IMR-90 (cell line): ENCODE data around the gene DENND1A. TPM values are rescaled to one million over a fixed set of nuclear protein-coding genes. Genes with fewer than 3 reads are reported as not detected.

ENCODE experiments used
- ATAC-seq: fragments of 200-7000 bp; cut with Tn5 transposase; 2 replicates; pipeline ENCODE4 v1.9.1; 2020; ENCODE audit warnings: low read depth, mild to moderate bottlenecking, moderate library complexity
- BruUV-seq: library from RNA; stranded (reverse); fragments of 400-500 nt; replicated peaks from 2 replicates; lab custom pipeline; 2021; lab: Mats Ljungman, UMichigan
- CTCF ChIA-PET: fragments of 300-600 bp; formaldehyde crosslinking; extraction: SDS; loops from one replicate; lab custom pipeline; 2021; ENCODE audit warnings: antibody characterized with exemption; lab: Yijun Ruan, JAX
- POLR2A ChIA-PET: fragments of 300-600 bp; sonication (Branson Sonifier 250); formaldehyde crosslinking; loops from one replicate; lab custom pipeline; 2022; ENCODE audit warnings: antibody characterized with exemption; ENCODE audit not compliant: unreplicated experiment; lab: Charles Lee
- DNase-seq: peaks from one replicate; pipeline ENCODE4 v3.0.0; 2013
- H2AFZ ChIP-seq: replicated peaks from 2 replicates; pipeline ENCODE3; 2013; ENCODE audit warnings: low read length, mild to moderate bottlenecking; ENCODE audit not compliant: poor library complexity
- H2AK5ac ChIP-seq: 2 replicates; pipeline ENCODE4 v1.6.1; 2013; ENCODE audit warnings: low read depth, low read length, inconsistent platforms
- H2AK9ac ChIP-seq: replicated peaks from 2 replicates; pipeline ENCODE3; 2013; ENCODE audit warnings: mild to moderate bottlenecking, low read depth, low read length, moderate library complexity; ENCODE audit not compliant: poor library complexity
- H2BK120ac ChIP-seq: 2 replicates; pipeline ENCODE4 v1.6.1; 2013; ENCODE audit warnings: low read depth, low read length, inconsistent platforms
- H2BK15ac ChIP-seq: 3 replicates; pipeline ENCODE4 v1.6.1; 2013; ENCODE audit warnings: low read depth, low read length, inconsistent platforms
- H2BK20ac ChIP-seq: 2 replicates; pipeline ENCODE4 v1.6.1; 2013; ENCODE audit warnings: low read depth, mild to moderate bottlenecking, inconsistent platforms, low read length, moderate library complexity
- H2BK5ac ChIP-seq: 2 replicates; pipeline ENCODE4 v1.6.1; 2013; ENCODE audit warnings: mild to moderate bottlenecking, low read depth, low read length, inconsistent platforms; ENCODE audit not compliant: poor library complexity, severe bottlenecking
- H3K14ac ChIP-seq: replicated peaks from 2 replicates; pipeline ENCODE4 v1.6.1; 2013; ENCODE audit warnings: low read depth, low read length, inconsistent platforms
- H3K18ac ChIP-seq: 2 replicates; pipeline ENCODE4 v1.6.1; 2013; ENCODE audit warnings: low read depth, low read length, control low read depth
- H3K23ac ChIP-seq: 2 replicates; pipeline ENCODE4 v1.6.1; 2013; ENCODE audit warnings: low read depth, low read length, inconsistent platforms
- H3K27ac ChIP-seq: 2 replicates; pipeline ENCODE4 v1.5.1; 2013; ENCODE audit warnings: mild to moderate bottlenecking, control low read depth, low read length; ENCODE audit not compliant: insufficient read depth
- H3K27me3 ChIP-seq: 2 replicates; pipeline ENCODE4 v1.6.1; 2013; ENCODE audit warnings: low read length; ENCODE audit not compliant: control insufficient read depth, insufficient read depth
- H3K36me3 ChIP-seq: 2 replicates; pipeline ENCODE4 v1.6.1; 2013; ENCODE audit warnings: low read length, mixed read lengths; ENCODE audit not compliant: control insufficient read depth, insufficient read depth
- H3K4ac ChIP-seq: 2 replicates; pipeline ENCODE4 v1.6.1; 2013; ENCODE audit warnings: low read depth, low read length, inconsistent platforms
- H3K4me1 ChIP-seq: 2 replicates; pipeline ENCODE4 v1.6.1; 2013; ENCODE audit warnings: low read length, mixed read lengths; ENCODE audit not compliant: control insufficient read depth, insufficient read depth
- H3K4me2 ChIP-seq: 2 replicates; pipeline ENCODE4 v1.6.1; 2013; ENCODE audit warnings: low read depth, mild to moderate bottlenecking, control low read depth, low read length, moderate library complexity
- H3K4me3 ChIP-seq: 2 replicates; pipeline ENCODE4 v1.5.1; 2013; ENCODE audit warnings: low read depth, mild to moderate bottlenecking, control low read depth, low read length, moderate library complexity; ENCODE audit not compliant: insufficient read depth
- H3K56ac ChIP-seq: 2 replicates; pipeline ENCODE4 v1.6.1; 2013; ENCODE audit warnings: low read length, inconsistent platforms; ENCODE audit not compliant: insufficient read depth; ENCODE audit errors: extremely low read depth
- H3K79me1 ChIP-seq, 2 experiments: 2 replicates each; pipeline ENCODE4 v1.6.1; 2013; ENCODE audit warnings: low read length in 2 of 2, inconsistent platforms in 1 of 2, low read depth in 1 of 2
- H3K9ac ChIP-seq: 2 replicates; pipeline ENCODE4 v1.6.1; 2013; ENCODE audit warnings: low read depth, low read length, control low read depth
- H3K9me1 ChIP-seq: 2 replicates; pipeline ENCODE4 v1.6.1; 2013; ENCODE audit warnings: low read length, inconsistent platforms; ENCODE audit not compliant: insufficient read depth
- H3K9me3 ChIP-seq: 2 replicates; pipeline ENCODE4 v1.6.1; 2013; ENCODE audit warnings: low read length; ENCODE audit not compliant: control insufficient read depth, insufficient read depth
- H4K20me1 ChIP-seq: 2 replicates; pipeline ENCODE4 v1.6.1; 2013; ENCODE audit warnings: low read length, inconsistent platforms; ENCODE audit not compliant: insufficient read depth
- H4K5ac ChIP-seq: 2 replicates; pipeline ENCODE4 v1.6.1; 2013; ENCODE audit warnings: mild to moderate bottlenecking, low read depth, low read length, control low read depth
- H4K8ac ChIP-seq, 2 experiments: 2 replicates each; pipeline ENCODE4 v1.6.1; 2013; ENCODE audit warnings: low read depth in 2 of 2, low read length in 2 of 2, control low read depth in 1 of 2, inconsistent platforms in 1 of 2
- H4K91ac ChIP-seq: 2 replicates; pipeline ENCODE4 v1.6.1; 2013; ENCODE audit warnings: low read depth, low read length, inconsistent platforms; ENCODE audit not compliant: insufficient read depth
- CHD1 ChIP-seq: IDR thresholded peaks from 2 replicates; pipeline ENCODE4 v1.6.1; 2012; ENCODE audit warnings: low read depth, low read length, improper control_type of control experiment
- FOS ChIP-seq: fragments of 150-350 bp; IDR thresholded peaks from 2 replicates; pipeline ENCODE4 v1.6.1; 2016; ENCODE audit warnings: low read depth, low read length
- MAFK ChIP-seq: IDR thresholded peaks from 2 replicates; pipeline ENCODE4 v1.6.1; 2012; ENCODE audit warnings: low read depth, low read length, improper control_type of control experiment
- MAZ ChIP-seq: IDR thresholded peaks from 2 replicates; pipeline ENCODE4 v1.6.1; 2012; ENCODE audit warnings: low read depth, mild to moderate bottlenecking, low read length, improper control_type of control experiment, moderate library complexity, borderline replicate concordance
- MXI1 ChIP-seq: IDR thresholded peaks from 2 replicates; pipeline ENCODE4 v1.6.1; 2012; ENCODE audit warnings: low read depth, mild to moderate bottlenecking, low read length, moderate library complexity, borderline replicate concordance
- NFE2L2 ChIP-seq: fragments of 150-350 bp; IDR thresholded peaks from 2 replicates; pipeline ENCODE4 v1.6.1; 2016; ENCODE audit warnings: low read depth, mild to moderate bottlenecking, low read length
- RAD21 ChIP-seq: IDR thresholded peaks from 2 replicates; pipeline ENCODE4 v1.6.1; 2012; ENCODE audit warnings: low read length, improper control_type of control experiment
- RCOR1 ChIP-seq: IDR thresholded peaks from 2 replicates; pipeline ENCODE4 v1.6.1; 2012; ENCODE audit warnings: mild to moderate bottlenecking, low read length, improper control_type of control experiment; ENCODE audit not compliant: insufficient replicate concordance
- SMC3 ChIP-seq: fragments of 150-350 bp; IDR thresholded peaks from 2 replicates; pipeline ENCODE4 v1.6.1; 2016; ENCODE audit warnings: low read depth, mild to moderate bottlenecking, antibody characterized with exemption, low read length, moderate library complexity
- WGBS, 2 experiments: methylation state at CpG; one replicate each; pipeline versions ENCODE4 v1.1.5 to v1.1.7; 2013; ENCODE audit warnings: missing lambda C conversion rate in 2 of 2; ENCODE audit not compliant: insufficient read length in 1 of 2; ENCODE audit errors: extremely low coverage in 2 of 2; 5-methylcytosine and 5-hydroxymethylcytosine counted together
- dilution Hi-C: fragments of 300-500 bp; cut with HindIII; formaldehyde crosslinking; loops from one replicate; pipeline ENCODE4 v1.14.3; 2018; ENCODE audit warnings: low sequenced_read_pairs; ENCODE audit not compliant: unreplicated experiment
- in situ Hi-C: fragments of 300-500 bp; cut with MboI; formaldehyde crosslinking; loops from 3 replicates; pipeline ENCODE4 v1.14.3; 2019; ENCODE audit warnings: low sequenced_read_pairs, inconsistent platforms, mixed read lengths
- intact Hi-C: fragments of 100-400 bp; cut with micrococcal nuclease; formaldehyde crosslinking; loops from 2 replicates; pipeline ENCODE4 v1.10.0; 2022
- polyA plus RNA-seq, 3 experiments: library from polyadenylated mRNA; depleted of rRNA; stranded (reverse); fragments of >200 nt; gene quantifications; 2 replicates each; pipeline ENCODE4 v1.2.3, GENCODE V29; 2012; ENCODE audit warnings: low replicate concordance in 1 of 3
- total RNA-seq: library from RNA; depleted of rRNA; stranded (reverse); fragments of >200 nt; gene quantifications from 2 replicates; pipeline ENCODE4 v1.2.3, GENCODE V29; 2012
- TF ChIP-seq, protein P1 (sequence below): fragments of 150-350 bp; IDR thresholded peaks from 2 replicates; pipeline ENCODE4 v1.6.1; 2016; ENCODE audit warnings: low read depth, mild to moderate bottlenecking, low read length, moderate library complexity, borderline replicate concordance
- TF ChIP-seq, protein P2 (sequence below): conservative IDR thresholded peaks from 2 replicates; pipeline ENCODE4 v1.5.1; 2012; ENCODE audit warnings: mild to moderate bottlenecking, low read depth, low read length, improper control_type of control experiment

DENND1A gene
- total and polyA plus RNA-seq, 2 of the 4 experiments (the other 2 are of a cell fraction): 21.4 to 27.6 TPM

DNA sequence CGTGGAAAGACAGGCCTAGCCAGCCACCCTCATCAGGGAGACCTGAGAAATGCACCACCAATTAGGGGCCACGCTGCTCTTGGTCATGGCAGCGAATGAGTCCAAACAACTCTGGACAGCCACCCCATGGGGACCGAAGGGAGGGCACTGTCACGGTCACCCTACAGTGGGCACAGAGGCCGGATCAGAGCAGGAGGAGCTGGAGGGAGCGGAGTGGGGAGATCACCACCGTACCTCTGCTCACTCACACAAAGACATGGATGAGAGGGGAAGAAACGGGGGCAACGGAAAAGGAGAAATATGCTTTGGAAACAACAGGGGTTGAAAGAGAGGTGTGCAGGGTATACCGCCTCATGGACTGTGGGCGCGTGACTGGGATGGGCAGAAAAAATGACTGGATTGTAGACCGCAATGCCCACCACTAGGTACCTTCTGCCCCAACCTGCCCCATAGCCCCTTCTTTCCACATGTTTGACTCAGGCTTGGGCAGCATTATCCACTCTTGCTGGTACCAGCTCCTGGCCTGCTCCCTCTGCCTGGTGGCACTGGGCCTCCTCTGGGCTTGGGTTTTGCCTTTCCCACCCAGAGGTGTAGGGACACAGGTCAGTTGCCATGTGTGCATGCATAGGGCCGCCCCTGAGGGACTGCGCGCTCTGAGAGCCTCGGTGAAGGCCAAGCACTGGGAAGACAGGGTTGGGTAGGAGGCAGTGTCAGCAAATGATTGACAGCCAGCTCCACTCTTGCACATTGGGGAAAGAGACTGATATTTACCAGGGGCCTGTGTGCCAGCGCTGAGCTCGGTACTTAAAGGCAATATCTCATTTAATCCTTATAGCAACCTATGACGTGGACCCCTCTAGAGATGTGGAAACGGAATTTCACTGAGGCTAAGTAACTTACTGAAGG lies 497.3 kb downstream of the DENND1A start (continued):
- TF ChIP-seq, protein P1, sequence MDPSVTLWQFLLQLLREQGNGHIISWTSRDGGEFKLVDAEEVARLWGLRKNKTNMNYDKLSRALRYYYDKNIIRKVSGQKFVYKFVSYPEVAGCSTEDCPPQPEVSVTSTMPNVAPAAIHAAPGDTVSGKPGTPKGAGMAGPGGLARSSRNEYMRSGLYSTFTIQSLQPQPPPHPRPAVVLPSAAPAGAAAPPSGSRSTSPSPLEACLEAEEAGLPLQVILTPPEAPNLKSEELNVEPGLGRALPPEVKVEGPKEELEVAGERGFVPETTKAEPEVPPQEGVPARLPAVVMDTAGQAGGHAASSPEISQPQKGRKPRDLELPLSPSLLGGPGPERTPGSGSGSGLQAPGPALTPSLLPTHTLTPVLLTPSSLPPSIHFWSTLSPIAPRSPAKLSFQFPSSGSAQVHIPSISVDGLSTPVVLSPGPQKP: no peak

DNA sequence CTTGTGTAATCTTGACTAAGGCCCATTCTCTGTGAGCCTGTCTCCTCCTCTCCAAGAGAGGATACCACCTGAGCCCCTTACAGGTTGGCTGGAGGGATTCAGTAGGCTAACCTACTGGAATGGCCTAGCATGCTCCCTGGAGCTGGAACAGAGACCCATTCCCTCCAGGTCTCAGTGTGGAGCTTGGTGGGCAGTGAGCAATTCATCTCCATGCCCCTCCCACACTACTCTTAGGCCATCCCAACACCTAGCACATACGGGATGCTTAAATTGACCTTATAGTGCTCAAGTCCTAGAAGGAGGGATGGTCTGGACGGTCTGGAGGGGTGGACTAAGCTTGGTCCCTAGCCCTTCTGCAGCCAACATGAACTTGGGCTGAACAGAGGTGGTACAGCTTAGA lies 498.3 kb downstream of the DENND1A start:
- Histone ChIP-seq H2BK20ac (no peak overlapping the region), H2BK15ac (no peak overlapping the region), H2AK5ac (no peak overlapping the region), H4K91ac (no peak overlapping the region), H3K79me1 (no peaks in the 10 kb centered on the region), H4K8ac (no peak overlapping the region), H3K14ac (no peak overlapping the region), H2BK5ac (no peak overlapping the region), H3K27me3 (no peaks in the 10 kb centered on the region), H3K56ac (no peak overlapping the region), H3K18ac (no peak overlapping the region), H4K5ac (no peak overlapping the region), H2BK120ac (no peak overlapping the region), H3K9me1 (peaks cover 4% of the 10 kb centered on the region), H2AFZ (no peak overlapping the region), H3K9me3 (no peaks in the 10 kb centered on the region; the same call in 1 of the 2 replicates), H2AK9ac (no peak overlapping the region), H3K27ac (no peak overlapping the region), H3K4me2 (no peak overlapping the region), H3K4ac (no peak overlapping the region), H3K4me1 (no peaks in the 10 kb centered on the region), H3K4me3 (no peak overlapping the region), H3K36me3 (peaks cover 2% of the 10 kb centered on the region; the same call in 1 of the 2 replicates), H4K20me1 (no peaks in the 10 kb centered on the region), H3K9ac (no peak overlapping the region), H3K23ac (no peak overlapping the region)
- dilution Hi-C loops: no loop called here
- in situ Hi-C loops: no loop called here
- ATAC-seq (no peak), DNase-seq (no peak)
- POLR2A ChIA-PET: no interaction called here
- intact Hi-C loops: no loop called here
- WGBS, 2 experiments: no CpG with 5 or more reads among the region's 2 CpGs
- BruUV-seq: no TSS peak
- CTCF ChIA-PET: no interaction called here
- no peak for TF ChIP-seq RAD21
- TF ChIP-seq MAZ: no peak
- TF ChIP-seq MAFK: no peak
- TF ChIP-seq, protein P2, sequence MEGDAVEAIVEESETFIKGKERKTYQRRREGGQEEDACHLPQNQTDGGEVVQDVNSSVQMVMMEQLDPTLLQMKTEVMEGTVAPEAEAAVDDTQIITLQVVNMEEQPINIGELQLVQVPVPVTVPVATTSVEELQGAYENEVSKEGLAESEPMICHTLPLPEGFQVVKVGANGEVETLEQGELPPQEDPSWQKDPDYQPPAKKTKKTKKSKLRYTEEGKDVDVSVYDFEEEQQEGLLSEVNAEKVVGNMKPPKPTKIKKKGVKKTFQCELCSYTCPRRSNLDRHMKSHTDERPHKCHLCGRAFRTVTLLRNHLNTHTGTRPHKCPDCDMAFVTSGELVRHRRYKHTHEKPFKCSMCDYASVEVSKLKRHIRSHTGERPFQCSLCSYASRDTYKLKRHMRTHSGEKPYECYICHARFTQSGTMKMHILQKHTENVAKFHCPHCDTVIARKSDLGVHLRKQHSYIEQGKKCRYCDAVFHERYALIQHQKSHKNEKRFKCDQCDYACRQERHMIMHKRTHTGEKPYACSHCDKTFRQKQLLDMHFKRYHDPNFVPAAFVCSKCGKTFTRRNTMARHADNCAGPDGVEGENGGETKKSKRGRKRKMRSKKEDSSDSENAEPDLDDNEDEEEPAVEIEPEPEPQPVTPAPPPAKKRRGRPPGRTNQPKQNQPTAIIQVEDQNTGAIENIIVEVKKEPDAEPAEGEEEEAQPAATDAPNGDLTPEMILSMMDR: no peak
- no peak for TF ChIP-seq RCOR1
- TF ChIP-seq, protein P1: no peak
- no peak for TF ChIP-seq NFE2L2
- no peak for TF ChIP-seq SMC3
- no peak for TF ChIP-seq CHD1
- TF ChIP-seq MXI1: no peak
- no peak for TF ChIP-seq FOS
